Panc1 (cell line): Measurements from ENCODE around the gene RASL11B. TPM values are rescaled to one million over a fixed set of nuclear protein-coding genes. Genes with fewer than 3 reads are reported as not detected.

ENCODE experiments used
- ATAC-seq: fragments of 200-7000 bp; cut with Tn5 transposase; 2 replicates; pipeline ENCODE4 v1.9.1; 2020; ENCODE audit warnings: mild to moderate bottlenecking, moderate library complexity
- BruUV-seq: library from RNA; stranded (reverse); fragments of 400-500 nt; replicated peaks from 2 replicates; lab custom pipeline; 2021; lab: Mats Ljungman, UMichigan
- CTCF ChIA-PET: fragments of 300-600 bp; sonication (Branson Sonifier 250); formaldehyde crosslinking; loops from one replicate; lab custom pipeline; 2022; ENCODE audit warnings: antibody characterized with exemption; lab: Charles Lee
- POLR2A ChIA-PET: fragments of 300-600 bp; sonication (Branson Sonifier 250); formaldehyde crosslinking; loops from one replicate; lab custom pipeline; 2022; ENCODE audit warnings: antibody characterized with exemption; lab: Charles Lee
- DNase-seq: peaks from one replicate; pipeline ENCODE4 v3.0.0-alpha.2; 2010; ENCODE audit warnings: low read depth, low spot score
- H3K27ac ChIP-seq: 2 replicates; pipeline ENCODE4 v1.5.1; 2011; ENCODE audit warnings: mild to moderate bottlenecking, low read length, inconsistent platforms
- H3K27me3 ChIP-seq: fragments of 200-500 bp; sonication (Bioruptor generic); 2 replicates; pipeline ENCODE4 v1.6.0; 2014; ENCODE audit warnings: low read length, inconsistent platforms; ENCODE audit not compliant: control insufficient read depth, insufficient read depth
- H3K36me3 ChIP-seq: fragments of 200-500 bp; sonication (Bioruptor generic); 2 replicates; pipeline ENCODE4 v1.5.1; 2014; ENCODE audit warnings: inconsistent platforms, mild to moderate bottlenecking, low read length, moderate library complexity; ENCODE audit not compliant: control insufficient read depth, insufficient read depth
- H3K4me1 ChIP-seq: 2 replicates; pipeline ENCODE4 v1.5.1; 2011; ENCODE audit warnings: inconsistent platforms, mild to moderate bottlenecking, low read length, moderate library complexity; ENCODE audit not compliant: control insufficient read depth, insufficient read depth
- H3K4me3 ChIP-seq, 2 experiments: 2 replicates each; pipeline ENCODE4 v1.5.1; 2011 to 2012; ENCODE audit warnings: low read depth in 2 of 2, low read length in 2 of 2, mild to moderate bottlenecking in 2 of 2, inconsistent platforms in 1 of 2, moderate library complexity in 1 of 2
- H3K9me3 ChIP-seq: fragments of 200-500 bp; sonication (Bioruptor generic); 2 replicates; pipeline ENCODE4 v1.5.1; 2014; ENCODE audit warnings: low read depth, mild to moderate bottlenecking, inconsistent platforms, low read length, moderate library complexity; ENCODE audit not compliant: control insufficient read depth, insufficient read depth
- CTCF ChIP-seq: fragments of 450-650 bp; IDR thresholded peaks from 2 replicates; pipeline ENCODE4 v1.5.1; 2017; ENCODE audit warnings: mild to moderate bottlenecking
- POLR2AphosphoS5 ChIP-seq: IDR thresholded peaks from 2 replicates; pipeline ENCODE4 v1.6.1; 2012; ENCODE audit warnings: mild to moderate bottlenecking, low read depth, low read length, moderate library complexity
- SIN3A ChIP-seq: IDR thresholded peaks from 2 replicates; pipeline ENCODE4 v1.6.1; 2012; ENCODE audit warnings: low read depth, mild to moderate bottlenecking, low read length, moderate library complexity, borderline replicate concordance; ENCODE audit not compliant: insufficient read depth
- TCF7L2 ChIP-seq: IDR thresholded peaks from 2 replicates; pipeline ENCODE4 v1.6.1; 2011; ENCODE audit warnings: mild to moderate bottlenecking, low read depth, low read length, inconsistent platforms
- in situ Hi-C: cut with HindIII; loops from 2 replicates; pipeline ENCODE4 v1.10.0; 2016; ENCODE audit warnings: low sequenced_read_pairs, low pct_unique_long_range_greater_than_20kb
- intact Hi-C: fragments of 100-400 bp; cut with micrococcal nuclease; formaldehyde crosslinking; loops from one replicate; pipeline ENCODE4 v1.10.0; 2022; ENCODE audit not compliant: unreplicated experiment
- total RNA-seq: library from RNA; stranded (reverse); gene quantifications from one replicate; pipeline ENCODE4 v1.2.1, GENCODE V29; 2021; ENCODE audit not compliant: unreplicated experiment
- TF ChIP-seq, protein P1 (sequence below), 2 experiments: IDR thresholded peaks; 2 replicates each; pipeline ENCODE4 v1.6.1; 2011 to 2012; ENCODE audit warnings: low read depth in 2 of 2, control low read depth in 1 of 2, low read length in 1 of 2, mild to moderate bottlenecking in 1 of 2, moderate library complexity in 1 of 2; ENCODE audit not compliant: insufficient read depth in 1 of 2

RASL11B gene
- total RNA-seq, 1 experiment from 2014 or later: 0.21 TPM

GRCh38 chr4:52880994-52881393 is 18.9 kb downstream of the RASL11B start:
- ATAC-seq (no peak), DNase-seq (no peak)
- in situ Hi-C loops: no loop called here
- Histone ChIP-seq H3K9me3 (no peaks in the 10 kb centered on the region), H3K4me1 (no peaks in the 10 kb centered on the region), H3K36me3 (no peaks in the 10 kb centered on the region), H3K27me3 (no peaks in the 10 kb centered on the region), H3K27ac (no peak overlapping the region), H3K4me3 (no peak overlapping the region)
- CTCF ChIA-PET: no interaction called here
- BruUV-seq: no TSS peak
- TF ChIP-seq SIN3A (no peak), CTCF (no peak), TCF7L2 (no peak), POLR2AphosphoS5 (no peak)
- TF ChIP-seq, protein P1, sequence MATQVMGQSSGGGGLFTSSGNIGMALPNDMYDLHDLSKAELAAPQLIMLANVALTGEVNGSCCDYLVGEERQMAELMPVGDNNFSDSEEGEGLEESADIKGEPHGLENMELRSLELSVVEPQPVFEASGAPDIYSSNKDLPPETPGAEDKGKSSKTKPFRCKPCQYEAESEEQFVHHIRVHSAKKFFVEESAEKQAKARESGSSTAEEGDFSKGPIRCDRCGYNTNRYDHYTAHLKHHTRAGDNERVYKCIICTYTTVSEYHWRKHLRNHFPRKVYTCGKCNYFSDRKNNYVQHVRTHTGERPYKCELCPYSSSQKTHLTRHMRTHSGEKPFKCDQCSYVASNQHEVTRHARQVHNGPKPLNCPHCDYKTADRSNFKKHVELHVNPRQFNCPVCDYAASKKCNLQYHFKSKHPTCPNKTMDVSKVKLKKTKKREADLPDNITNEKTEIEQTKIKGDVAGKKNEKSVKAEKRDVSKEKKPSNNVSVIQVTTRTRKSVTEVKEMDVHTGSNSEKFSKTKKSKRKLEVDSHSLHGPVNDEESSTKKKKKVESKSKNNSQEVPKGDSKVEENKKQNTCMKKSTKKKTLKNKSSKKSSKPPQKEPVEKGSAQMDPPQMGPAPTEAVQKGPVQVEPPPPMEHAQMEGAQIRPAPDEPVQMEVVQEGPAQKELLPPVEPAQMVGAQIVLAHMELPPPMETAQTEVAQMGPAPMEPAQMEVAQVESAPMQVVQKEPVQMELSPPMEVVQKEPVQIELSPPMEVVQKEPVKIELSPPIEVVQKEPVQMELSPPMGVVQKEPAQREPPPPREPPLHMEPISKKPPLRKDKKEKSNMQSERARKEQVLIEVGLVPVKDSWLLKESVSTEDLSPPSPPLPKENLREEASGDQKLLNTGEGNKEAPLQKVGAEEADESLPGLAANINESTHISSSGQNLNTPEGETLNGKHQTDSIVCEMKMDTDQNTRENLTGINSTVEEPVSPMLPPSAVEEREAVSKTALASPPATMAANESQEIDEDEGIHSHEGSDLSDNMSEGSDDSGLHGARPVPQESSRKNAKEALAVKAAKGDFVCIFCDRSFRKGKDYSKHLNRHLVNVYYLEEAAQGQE (IDR thresholded peaks at IDR 0.05; ENCODE audit: insufficient read depth in 1 of 2, low read depth in 2 of 2, low read length in 1 of 2): no peak
- POLR2A ChIA-PET: no interaction called here
- intact Hi-C loops: no loop called here

DNA sequence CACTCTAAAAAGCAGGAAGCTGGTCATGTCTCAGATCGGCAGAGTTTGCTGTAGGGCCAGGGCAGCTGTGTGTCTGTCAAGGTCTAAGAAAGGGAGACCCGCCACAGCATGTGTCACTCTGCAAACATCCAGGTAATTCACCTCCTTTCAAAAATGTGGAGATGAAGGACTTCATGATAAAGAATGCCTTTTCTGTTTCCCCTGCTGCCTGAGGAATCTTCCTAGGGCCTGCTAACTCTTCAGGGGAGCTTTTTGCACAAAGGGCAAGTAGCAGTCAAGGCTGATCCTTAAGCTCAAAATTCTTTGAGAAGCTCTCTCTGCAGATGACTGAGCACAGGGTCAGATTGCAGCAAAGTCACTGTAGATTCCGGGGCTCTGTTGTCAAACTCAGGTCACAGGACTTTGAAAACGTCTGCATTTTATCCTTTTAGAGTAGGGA is 21.1 kb downstream of the RASL11B start:
- intact Hi-C loops (no loop called here), in situ Hi-C loops (no loop called here)
- DNase-seq (no peak), ATAC-seq (no peak)
- Histone ChIP-seq H3K27ac (no peak overlapping the region), H3K27me3 (no peaks in the 10 kb centered on the region), H3K4me3 (no peak overlapping the region), H3K9me3 (no peaks in the 10 kb centered on the region), H3K36me3 (no peaks in the 10 kb centered on the region), H3K4me1 (no peaks in the 10 kb centered on the region)
- ChIA-PET POLR2A (no interaction called here), CTCF (no interaction called here)
- BruUV-seq: no TSS peak
- TF ChIP-seq TCF7L2 (no peak), SIN3A (no peak), CTCF (no peak), POLR2AphosphoS5 (no peak)
- TF ChIP-seq, protein P1 (IDR thresholded peaks at IDR 0.05; ENCODE audit: insufficient read depth in 1 of 2, low read depth in 2 of 2, low read length in 1 of 2): no peak
